NCI-H1048 (cell line): ENCODE measurements around the gene SEMA4D.

Source experiments
- DNase-seq: peaks from one replicate; lab custom pipeline; 2025; lab: John Stamatoyannopoulos, UW

Gene SEMA4D

GRCh38 chr9:89500008-89500407, 2.1 kb upstream of the SEMA4D start:
- DNase-seq = no peak

GRCh38 chr9:89498852-89499480, 1.1 kb upstream of the SEMA4D start:
- no peak for DNase-seq

- DNase-seq = no peak
These were observed 503 bp downstream of the SEMA4D start for GRCh38 chr9:89497257-89497963.

GRCh38 chr9:89496645-89497256, 1.2 kb downstream of the SEMA4D start:
- DNase-seq = no peak

- DNase-seq = no peak
These were observed 1.9 kb downstream of the SEMA4D start for GRCh38 chr9:89495824-89496560.

- no peak for DNase-seq
These were observed 3.7 kb downstream of the SEMA4D start for GRCh38 chr9:89494199-89494598.

- DNase-seq = no peak
These were observed 4.2 kb downstream of the SEMA4D start for GRCh38 chr9:89493671-89494070.

GRCh38 chr9:89493181-89493580, 4.7 kb downstream of the SEMA4D start:
- DNase-seq = no peak

- DNase-seq = no peak
These were observed 5.3 kb downstream of the SEMA4D start for GRCh38 chr9:89492586-89492985.

GRCh38 chr9:89491694-89492093, 6.2 kb downstream of the SEMA4D start:
- no peak for DNase-seq

- DNase-seq = no peak
These were observed 8.1 kb downstream of the SEMA4D start for GRCh38 chr9:89489548-89490530.

GRCh38 chr9:89488936-89489335, 9.0 kb downstream of the SEMA4D start:
- no peak for DNase-seq

GRCh38 chr9:89488131-89488530, 9.8 kb downstream of the SEMA4D start:
- DNase-seq = no peak

GRCh38 chr9:89486681-89487080, 11.2 kb downstream of the SEMA4D start:
- no peak for DNase-seq

GRCh38 chr9:89484475-89485404, 13.2 kb downstream of the SEMA4D start:
- no peak for DNase-seq

GRCh38 chr9:89483592-89484474, 14.1 kb downstream of the SEMA4D start:
- no peak for DNase-seq

- DNase-seq = no peak
These were observed 15.0 kb downstream of the SEMA4D start for GRCh38 chr9:89482901-89483361.

- no peak for DNase-seq
These were observed 15.7 kb downstream of the SEMA4D start for GRCh38 chr9:89482056-89482851.
